Measurements from ENCODE around the gene MROH8.

Gene MROH8

DNA sequence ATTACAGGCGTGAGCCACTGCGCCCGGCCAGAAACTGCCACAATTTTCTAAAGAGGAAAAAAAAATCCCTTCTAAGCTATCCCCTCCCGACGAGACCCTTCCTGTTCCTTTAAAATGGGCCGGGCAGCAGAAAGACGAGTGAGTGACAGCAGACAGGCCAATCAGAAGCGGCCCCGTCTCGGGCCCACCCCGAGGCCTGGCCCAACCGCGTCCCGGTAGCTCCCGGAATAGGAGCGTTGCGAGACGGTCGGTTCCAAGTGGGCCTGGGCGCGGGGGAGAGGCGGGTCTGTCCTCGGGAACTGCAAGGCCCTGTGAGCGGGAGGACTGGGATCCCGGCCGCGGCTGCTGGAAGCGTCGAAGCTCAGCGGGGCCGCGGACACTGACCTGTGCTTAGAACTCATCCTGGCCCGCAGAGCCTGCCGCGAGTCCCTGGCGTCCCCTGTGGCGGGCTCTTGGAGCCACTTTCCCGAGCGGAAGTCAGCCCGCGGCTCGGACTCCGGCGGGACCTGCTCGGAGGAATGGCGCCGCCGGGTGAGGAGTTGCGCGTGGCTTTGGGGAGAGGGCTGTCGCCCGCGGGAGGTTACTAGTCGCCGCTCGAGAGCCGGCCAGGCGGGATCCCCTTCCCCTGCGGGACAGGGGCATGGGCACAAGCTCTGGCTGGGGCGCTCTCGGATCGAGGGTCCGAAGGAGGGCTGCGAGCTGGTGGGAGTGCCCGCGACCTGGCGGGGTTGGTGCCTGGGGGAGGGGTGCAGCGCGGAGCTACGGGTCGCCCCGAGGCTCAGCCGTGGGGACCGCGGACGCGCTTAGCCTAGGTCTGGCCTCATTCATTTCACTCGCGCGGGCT lies at the start of gene MROH8, which contains the start of gene RPN2:
TSS of gene MROH8 (minus strand) at position 710 of the 844 bp plus-strand sequence.
TSS of gene RPN2 (plus strand) at position 492 of the 844 bp plus-strand sequence. CDS start at position 519, 27 bp downstream.
- peak; percentile 98 for DNase-seq

DNA sequence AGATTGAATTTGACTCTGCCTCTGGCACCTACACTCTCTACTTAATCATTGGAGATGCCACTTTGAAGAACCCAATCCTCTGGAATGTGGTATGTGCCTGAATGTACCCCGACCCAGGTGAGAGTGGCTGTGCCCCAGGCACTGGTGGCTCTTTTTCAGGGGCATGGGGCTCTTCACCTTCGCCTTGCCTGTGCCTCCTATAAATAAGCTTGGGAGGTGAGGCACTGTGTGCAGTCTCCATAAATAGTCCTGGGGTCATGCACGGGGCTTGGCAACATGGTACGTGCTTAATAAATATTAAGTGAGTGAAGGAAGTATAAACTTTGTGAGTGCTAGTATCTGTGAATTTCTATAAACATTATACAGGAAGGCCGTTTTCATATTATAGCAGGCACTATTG lies 49.3 kb upstream of the MROH8 start:
- no peak for DNase-seq

DNA sequence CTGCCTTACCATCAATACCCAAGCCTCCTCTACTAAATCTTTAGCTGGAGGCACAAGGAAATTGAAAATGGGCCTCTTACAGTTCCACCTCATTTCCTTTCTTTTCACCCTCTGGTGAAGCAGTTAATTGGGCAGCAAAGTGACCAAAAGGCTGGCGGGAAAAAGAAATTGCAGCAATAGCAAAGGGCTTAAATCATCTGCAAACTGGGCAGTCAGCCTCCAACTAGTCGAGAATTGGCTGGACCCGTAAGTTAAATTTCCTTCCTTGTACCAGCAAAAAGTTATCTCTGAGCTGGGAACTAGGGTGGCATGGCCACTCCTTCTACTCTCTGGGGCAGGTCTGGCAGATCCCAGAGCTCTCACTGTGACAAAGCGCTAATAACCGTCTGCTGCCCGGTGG lies 48.7 kb upstream of the MROH8 start:
- no peak for DNase-seq

DNA sequence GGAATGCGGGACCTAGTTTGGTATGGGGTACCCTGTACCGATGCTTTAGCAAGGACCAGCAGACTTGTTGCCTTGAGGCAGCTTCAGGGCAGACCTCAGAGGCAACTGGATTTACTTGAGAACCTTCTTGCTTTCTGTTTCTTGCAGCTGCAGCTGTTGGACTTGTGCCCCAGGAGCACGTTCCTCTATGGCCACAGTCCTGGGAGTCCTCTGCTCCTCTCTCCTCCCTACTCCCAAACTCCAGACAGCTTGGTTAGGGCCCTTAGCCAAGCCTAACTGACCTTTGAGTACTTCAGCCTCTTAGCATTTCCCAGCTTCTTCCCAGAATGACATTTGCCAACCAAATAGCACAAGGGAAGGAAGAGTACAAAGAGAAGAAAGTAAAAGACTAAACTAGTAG lies 47.5 kb upstream of the MROH8 start:
- no peak for DNase-seq

DNA sequence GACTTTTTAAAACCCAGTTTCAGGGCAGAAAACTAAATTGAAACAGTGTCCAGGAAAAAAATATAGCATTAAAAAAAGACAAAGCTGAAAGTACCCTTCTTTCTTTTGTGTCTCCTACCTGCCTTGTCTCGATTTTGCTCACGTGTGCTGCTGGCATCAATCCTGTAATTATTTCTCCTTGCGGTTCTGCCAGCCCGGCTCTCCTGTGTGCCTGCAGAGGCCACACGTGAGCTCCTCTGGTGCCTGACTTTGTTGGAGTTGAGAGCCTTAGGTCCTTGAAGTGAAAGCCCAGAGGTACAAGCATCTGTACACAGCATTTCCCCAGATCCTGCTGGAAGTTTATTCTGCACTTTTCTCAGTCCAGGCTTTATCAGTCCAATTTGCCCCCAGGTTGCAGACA lies 45.8 kb upstream of the MROH8 start:
- DNase-seq = no peak

DNA sequence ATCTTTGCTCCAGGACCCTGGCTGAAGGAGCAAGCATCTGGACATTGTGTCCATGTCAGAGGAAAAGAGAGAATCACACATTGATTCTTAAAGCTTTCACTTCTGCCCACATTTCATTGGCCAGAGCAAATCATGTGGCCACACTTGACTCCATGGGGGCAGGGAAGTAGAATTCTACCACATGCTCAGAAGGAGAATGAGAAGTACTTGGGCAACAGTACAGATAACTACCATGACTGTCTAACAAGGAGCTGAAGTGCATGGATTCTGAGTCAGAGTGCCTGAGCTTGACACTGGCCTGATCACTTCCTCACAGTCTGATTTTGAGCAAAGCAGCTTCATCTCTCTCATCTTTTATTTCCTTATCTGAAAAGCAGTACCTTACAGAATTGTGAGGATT lies 43.7 kb upstream of the MROH8 start:
- DNase-seq = no peak

DNA sequence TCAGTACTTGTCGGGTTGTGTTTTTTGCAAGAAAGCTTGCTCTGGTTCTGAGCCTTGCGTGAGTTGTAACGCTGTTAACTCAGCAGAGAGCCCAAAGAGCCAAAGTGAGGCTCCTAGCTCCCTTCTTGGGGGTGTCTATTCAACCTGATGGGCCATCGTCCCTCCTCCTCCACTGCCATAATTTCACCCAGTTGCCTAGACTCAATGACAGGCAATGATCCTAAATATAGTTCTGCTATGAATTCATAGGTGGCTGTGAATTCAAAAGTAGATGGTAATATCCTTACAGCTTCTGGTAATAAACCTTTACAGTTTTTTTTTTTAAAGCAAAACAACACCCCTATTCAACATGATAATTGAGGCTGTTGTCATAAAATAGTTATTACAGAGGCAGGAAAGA lies 42.7 kb upstream of the MROH8 start:
- DNase-seq = no peak

DNA sequence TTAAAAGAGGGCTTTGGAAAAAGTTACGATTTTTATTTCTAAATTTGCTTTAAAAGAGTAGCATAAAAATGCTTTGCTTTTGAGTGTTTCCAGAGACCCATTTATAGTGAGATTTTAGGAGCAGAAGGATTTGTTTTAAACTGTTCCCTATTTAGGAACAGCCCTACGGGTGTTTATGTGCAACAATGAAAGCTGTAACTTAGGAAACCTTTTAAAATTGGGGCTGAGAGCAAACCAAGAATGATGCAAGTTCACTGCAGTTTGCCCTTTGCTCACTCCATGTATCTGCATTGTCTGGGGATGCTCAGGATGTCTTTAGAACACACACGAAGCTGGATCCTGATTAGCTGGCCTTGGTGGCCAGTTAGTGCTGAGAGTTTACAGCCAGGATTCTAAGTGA lies 41.4 kb upstream of the MROH8 start:
- DNase-seq = no peak

DNA sequence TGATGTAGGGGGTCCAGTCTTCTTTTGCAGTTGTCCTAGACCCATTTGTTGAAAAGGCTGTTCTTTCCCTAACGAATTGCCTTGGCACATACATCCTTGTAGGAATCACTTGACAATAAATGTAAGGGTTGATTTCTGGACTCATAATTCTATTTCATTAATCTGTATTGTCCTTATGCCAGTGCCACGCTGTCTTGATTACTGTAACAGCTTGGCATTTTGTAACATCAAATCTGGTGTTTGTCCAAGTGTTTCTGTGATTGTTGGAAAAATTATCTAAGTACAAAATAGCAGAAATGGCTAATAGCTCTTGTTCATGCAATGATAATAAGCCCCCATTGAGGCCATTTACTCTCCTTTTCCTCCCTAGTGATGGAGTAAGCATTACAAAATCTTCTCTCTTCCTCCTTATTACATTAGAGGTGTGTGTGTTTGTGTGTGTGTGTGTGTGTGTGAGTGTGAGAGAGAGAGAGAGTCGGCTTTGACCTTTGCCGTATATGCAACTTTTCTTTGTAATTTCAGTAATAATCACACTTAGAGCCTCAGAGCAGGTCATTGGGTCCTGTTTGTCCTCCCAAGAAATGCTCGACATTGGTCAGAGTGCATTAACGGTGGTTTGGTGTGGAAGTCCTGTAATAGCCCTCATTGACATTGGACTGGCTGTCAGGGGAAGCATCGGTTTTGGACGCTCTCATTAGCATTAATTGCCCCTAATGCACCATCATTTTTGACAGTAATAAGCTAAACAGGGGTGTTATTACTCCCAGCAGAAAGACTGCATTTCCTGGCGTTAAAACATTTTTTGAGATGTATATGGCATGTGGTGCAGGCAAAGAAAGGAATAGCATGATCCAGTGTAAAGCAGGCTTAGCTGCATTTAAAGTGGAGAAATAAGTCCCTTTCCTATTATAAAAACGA lies 40.7 kb upstream of the MROH8 start:
- peak; percentile 25 for DNase-seq

DNA sequence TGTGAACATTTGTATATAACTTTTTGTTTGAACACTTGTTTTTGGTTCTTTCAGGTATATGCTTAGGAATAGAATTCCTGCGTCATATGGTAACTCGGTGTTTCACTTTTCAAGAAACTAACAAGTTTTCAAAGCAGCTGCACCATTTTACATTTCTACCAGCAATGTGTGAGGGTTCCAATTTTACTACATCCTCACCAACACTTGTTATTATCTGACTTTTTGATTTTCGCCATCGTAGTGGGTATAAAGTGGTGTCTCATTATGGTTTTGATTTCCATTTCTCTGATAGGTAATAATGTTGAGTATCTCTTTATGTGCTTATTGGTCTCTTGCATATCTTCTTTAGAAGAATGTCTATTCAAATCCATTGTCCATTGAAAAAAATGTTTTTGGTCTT lies 39.6 kb upstream of the MROH8 start:
- DNase-seq = no peak

DNA sequence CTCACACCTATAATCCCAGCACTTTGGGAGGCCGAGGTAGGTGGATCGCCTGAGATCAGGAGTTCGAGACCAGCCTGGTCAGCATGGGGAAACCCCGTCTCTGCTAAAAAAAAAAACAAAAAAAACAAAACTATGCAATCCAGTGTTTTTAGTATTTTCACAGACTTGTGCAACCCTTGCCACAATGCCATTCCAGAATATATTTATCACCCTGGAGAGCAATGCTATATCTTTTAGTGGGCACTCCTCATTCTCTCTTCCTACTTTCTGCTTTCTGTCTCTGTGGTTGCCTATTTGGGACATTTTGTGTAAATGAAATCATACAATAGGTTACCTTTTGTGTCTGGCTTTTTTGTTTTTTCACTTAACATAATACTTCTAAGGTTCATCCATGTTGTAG lies 39.1 kb upstream of the MROH8 start:
- DNase-seq = no peak

DNA sequence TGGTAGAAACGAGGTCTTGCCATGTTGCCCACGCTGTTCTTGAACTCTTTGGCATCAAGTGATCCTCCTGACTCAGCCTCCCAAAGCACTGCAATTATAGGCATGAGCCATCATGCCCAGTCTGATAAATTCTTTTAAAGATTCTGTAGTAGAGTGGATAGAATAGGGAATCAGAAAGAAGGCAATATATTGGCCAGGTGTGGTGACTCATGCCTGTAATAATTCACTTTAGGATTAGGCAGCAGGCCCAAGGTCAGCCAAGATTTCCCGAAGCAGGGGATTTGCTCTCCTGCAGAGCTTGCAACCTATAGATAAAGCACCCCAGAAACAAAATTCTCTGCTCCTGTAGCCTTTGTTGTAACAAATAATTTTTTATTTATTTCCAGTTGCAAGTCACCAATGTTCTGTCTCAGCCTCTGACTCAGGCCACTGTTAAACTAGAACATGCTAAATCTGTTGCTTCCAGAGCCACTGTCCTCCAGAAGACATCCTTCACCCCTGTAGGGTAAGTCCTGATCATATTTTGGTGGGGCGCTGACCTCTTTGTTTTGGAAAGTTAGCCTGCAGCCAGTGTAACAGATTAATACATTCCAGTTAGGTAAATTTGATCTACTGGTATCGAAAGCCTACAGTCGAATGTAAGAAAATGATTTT lies 30.4 kb upstream of the MROH8 start:
- DNase-seq = no peak

DNA sequence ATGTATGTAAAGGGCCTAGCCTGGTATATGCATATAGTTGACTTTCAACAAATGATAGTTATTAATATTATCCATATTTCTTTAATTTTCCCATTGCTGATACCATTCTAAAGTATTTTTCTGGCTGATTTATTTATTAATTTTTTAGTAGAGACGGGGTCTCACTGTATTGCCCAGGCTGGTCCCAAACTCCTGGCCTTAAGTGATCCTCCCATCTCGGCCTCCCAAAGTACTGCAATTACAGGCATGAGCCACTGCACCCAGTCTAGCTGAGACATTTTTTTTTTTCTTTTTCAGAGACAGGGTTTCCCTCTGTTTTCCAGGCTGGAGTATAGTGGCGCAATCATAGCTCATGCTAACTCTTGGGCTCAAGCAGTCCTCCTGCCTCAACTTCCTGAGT lies 29.8 kb upstream of the MROH8 start:
- no peak for DNase-seq

DNA sequence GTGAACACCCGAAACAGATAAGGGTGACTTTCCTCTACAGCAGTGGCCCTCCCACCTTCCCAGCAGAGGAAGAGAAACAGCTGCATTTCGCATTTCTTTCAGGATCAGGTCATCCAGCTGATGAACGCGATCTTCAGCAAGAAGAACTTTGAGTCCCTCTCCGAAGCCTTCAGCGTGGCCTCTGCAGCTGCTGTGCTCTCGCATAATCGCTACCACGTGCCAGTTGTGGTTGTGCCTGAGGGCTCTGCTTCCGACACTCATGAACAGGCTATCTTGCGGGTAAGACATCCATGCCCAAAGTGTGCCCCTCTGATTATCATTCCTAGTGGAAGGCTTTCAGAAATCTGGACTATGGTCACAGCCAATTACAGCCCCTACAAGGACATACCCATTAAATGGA lies 27.8 kb upstream of the MROH8 start:
- no peak for DNase-seq

DNA sequence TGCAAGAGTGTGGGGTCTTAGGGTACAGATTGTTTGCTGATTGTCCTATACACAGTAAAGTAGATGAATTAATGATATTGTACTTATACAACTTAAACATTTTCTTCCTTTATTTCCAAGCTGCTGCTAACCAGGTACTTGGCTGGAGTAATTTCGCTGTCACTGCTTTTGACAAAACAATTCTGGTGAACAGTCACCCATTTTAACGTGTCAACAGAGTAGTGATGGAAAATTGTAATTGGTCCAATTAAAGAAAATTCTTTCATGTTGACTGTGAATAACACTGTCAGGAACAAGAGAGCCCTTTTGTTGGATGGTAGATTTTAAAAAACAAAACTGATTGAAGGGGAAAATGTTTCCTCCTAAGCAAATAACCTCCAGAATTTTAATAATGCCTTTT lies 26.4 kb upstream of the MROH8 start:
- no peak for DNase-seq

DNA sequence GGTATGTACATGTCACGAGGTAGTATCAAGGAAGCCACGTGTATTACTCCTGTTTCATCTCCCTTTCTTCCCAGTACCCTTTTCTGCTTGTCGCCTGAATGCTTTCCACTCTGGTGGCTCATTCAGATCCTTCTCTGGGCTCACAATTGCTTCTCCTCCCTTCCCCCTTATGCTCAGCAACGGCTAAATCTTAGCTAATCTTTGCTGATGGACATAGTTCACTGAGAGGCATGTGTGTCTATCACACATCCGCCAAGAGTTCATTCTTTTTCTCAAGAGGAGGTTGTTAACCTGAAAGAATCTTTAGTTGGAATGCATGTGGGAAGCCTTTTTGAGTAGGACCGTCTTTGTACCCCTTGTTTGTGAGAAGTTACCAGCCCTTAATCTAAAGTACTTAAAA lies 25.8 kb upstream of the MROH8 start:
- DNase-seq = no peak

DNA sequence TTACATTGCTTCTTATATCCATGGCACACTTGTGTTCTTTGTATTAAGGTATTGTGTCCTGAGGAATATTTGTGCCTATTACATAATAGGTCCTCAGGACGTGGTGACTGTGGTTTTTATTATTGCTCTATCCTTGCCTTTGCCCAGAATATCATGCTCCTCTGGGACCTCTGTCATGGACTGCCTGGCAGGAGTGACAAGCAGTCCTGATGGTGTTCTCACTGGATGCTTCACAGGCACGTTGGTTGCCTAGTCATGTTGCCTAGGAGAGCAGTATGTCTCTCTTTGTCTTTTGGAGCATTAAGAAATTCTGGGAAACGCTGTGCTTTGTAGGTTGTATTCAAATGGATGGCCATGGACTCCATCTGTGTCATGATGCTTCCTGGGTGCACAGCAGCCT lies 24.7 kb upstream of the MROH8 start:
- DNase-seq = no peak

DNA sequence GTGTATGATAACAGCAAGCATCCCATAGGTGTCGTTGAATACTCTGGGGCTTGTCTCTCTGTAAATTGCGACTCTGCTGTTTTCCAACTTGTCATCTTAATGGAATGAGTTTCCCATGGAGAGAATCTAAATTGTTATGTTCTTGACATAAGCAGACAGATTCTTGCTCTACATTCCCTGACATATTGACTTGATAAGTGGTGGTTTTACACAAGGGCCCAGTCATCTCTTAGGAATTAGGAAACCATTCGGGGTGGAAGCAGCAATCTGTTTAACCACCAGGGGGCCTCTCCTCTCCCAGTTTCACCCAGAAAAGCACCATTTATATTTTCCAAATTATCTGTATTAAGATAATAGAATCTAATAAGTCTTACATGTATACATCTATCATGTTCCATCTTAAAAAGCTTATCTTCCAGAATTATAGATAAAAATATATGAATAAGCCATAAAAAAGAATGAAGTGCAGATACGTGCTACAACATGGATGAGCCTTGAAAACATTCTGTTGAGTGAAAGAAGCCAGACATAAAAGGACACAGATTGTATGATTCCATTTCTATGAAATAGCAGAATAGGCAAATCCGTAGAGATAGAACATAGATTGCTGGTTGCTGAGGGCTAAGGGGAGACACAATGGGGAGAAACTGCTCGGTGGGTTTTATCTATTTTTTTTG lies 23.1 kb upstream of the MROH8 start:
- DNase-seq = peak; percentile 5

DNA sequence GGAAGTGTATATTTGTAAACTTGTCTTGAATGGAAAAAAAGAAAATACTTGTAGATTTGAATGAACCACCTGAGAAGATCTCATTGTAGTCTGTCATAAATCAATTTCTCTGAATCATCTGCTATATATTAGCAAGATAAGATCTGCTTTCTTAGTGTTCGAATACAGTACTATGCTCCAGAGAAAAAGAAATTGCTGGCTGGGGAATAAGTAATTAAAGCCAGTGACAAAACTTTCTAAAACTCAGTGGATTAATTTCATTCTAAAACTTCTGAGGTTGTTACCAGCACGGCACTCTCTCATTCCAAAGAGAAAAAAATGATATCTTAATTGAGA lies 22.4 kb upstream of the MROH8 start:
- DNase-seq = no peak

DNA sequence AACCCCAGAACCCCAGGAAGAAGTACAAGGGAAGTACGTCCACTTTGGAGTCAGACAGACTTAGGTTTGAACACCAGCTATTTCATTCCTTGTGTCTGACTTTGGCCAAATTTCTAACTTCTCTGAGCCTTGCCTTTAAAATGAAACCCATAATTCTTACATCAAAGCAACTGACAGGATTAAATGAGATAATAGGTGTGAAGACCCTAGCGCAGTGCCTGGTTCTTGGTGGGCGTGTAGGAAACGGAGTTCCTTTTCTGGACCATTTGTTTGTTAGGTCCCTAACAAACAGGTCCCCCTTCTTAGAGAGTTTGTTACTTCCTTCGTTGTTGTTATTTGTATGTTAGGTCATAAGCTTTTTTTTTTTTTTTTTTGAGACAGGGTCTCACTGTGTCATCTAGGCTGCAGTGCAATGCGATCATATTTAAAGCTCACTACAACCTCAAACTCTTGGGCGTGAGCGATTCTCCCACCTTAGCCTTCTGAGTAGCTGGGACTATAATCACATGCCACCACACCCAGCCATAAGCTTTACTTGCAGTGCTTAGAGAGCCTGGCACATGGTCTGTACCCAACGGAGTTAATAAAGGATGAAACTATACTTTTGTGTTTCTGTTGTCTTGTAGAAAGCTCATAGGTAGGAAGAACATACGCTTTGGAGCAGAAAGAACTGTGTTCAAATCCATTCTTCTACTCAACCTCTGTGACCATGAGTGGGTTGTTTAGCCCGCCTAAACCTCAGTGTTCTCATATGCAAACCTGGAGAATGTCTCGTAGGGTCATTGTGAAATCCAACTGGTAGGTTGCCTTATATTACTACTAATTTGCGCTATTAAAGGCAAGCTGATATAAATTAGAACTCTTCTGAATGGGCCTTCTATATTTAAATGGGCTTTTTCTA lies 21.8 kb upstream of the MROH8 start:
- DNase-seq = no peak

DNA sequence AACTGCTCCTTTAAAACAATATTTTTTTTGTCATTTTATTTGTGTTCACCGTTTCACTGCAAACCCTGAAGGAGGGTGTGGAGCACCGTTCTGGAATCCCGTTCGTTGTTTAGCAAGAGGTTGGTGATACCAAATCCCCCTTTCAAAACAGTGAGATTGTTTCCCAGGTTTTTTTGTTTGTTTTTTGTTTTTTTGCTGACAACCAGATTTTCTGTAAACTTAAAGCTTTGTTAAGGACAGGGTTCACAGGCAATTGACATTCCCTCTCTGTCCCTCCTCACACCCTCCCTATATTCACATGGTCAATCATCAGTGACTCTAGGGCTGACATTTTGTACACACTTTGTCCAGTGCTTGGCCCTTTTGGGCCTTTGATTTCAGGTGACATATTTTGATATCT lies 21.0 kb upstream of the MROH8 start:
- no peak for DNase-seq
